Ovary (tissue), 9 donors: ENCODE measurements around the gene ADA. TPM values are rescaled to one million over a fixed set of nuclear protein-coding genes. Genes with fewer than 3 reads are reported as not detected.
A peak's percentile ranks its signal among the peaks of the same experiment; 100 is the strongest.

ENCODE experiments used
- DNase-seq, 5 donors: peaks; one replicate each; pipeline ENCODE4 v3.0.0-alpha.2; 2019 to 2020
- H3K27ac ChIP-seq, 2 donors: fragments of 200-600 bp; one replicate each; pipeline versions ENCODE4 v1.5.1 to v1.8.0; 2019 to 2022
- H3K27me3 ChIP-seq: fragments of 200-600 bp; one replicate; pipeline ENCODE4 v1.8.0; 2022
- H3K36me3 ChIP-seq: fragments of 200-600 bp; sonication (generic); one replicate; pipeline ENCODE4 v1.5.1; 2019
- H3K4me1 ChIP-seq: one replicate; pipeline ENCODE4 v1.8.1; 2013; ENCODE audit warnings: mild to moderate bottlenecking, moderate library complexity; ENCODE audit not compliant: insufficient read depth
- H3K4me3 ChIP-seq: fragments of 200-600 bp; sonication (generic); one replicate; pipeline ENCODE4 v1.5.1; 2017
- H3K9me3 ChIP-seq, 2 donors: fragments of 200-600 bp in 1 of 2; sonication (generic) in 1 of 2; one replicate each; pipeline versions ENCODE4 v1.5.1 to v1.8.1; 2013 to 2019; ENCODE audit warnings: mild to moderate bottlenecking in 1 of 2, moderate library complexity in 1 of 2
- EP300 ChIP-seq: sonication (generic); formaldehyde crosslinking; IDR thresholded peaks from one replicate; pipeline ENCODE4 v1.6.1; 2017; ENCODE audit warnings: antibody characterized with exemption
- POLR2A ChIP-seq: fragments of 450-650 bp; IDR thresholded peaks from one replicate; pipeline ENCODE4 v1.6.1; 2017; ENCODE audit warnings: antibody characterized with exemption, mild to moderate bottlenecking, moderate library complexity
- WGBS, 3 donors: extraction: QIAGEN DNeasy Blood & Tissue Kit in 1 of 3; methylation state at CpG; one replicate each; pipeline versions ENCODE4 v1.1.5 to v1.1.7; 2013 to 2017; 5-methylcytosine and 5-hydroxymethylcytosine counted together
- intact Hi-C, 4 donors: fragments of 100-400 bp; cut with DNase I; formaldehyde crosslinking; loops; one replicate each; pipeline versions ENCODE4 v1.11.0 to v1.15.1; 2022 to 2023
- polyA plus RNA-seq, 2 donors: library from polyadenylated mRNA; stranded (reverse); fragments of 200-250 nt in 1 of 2; fragments of 350-450 nt in 1 of 2; fragmentation: Illumina TruSeq in 1 of 2; extraction: RNeasy Lipid Tissue Mini Kit (QIAGEN cat#74804) in 1 of 2; gene quantifications; one replicate each; pipeline ENCODE4 v1.2.3, GENCODE V29; 2013 to 2014
- total RNA-seq, 7 donors: library from RNA; depleted of rRNA in 2 of 7; stranded (reverse); fragments of >200 nt in 2 of 7; fragmentation: NEBNext Ultra II Directional in 3 of 7; extraction: Animal tissue kit (Norgen Biotek cat#: 25700) in 3 of 7; gene quantifications; one replicate each; pipeline versions ENCODE4 v1.1.0 to v1.2.4, GENCODE V29; 2016 to 2023
- TF ChIP-seq, protein P1 (sequence below), 3 donors: fragments of 450-650 bp in 2 of 3; fragments of 200-600 bp in 1 of 3; IDR thresholded peaks; one replicate each; pipeline versions ENCODE4 v1.5.1 to v1.8.0; 2016 to 2022; ENCODE audit warnings: antibody characterized with exemption in 3 of 3, mild to moderate bottlenecking in 1 of 3
- donor health status: DM: no; HTN: no; CAD: no; lungs with moderate emphysema.
- donor health status: DM: no; HTN: no; CAD: no.
- donor health status: Bipolar disorder and iron deficiency.
- donor health status: DM: yes; HTN: yes; CAD: no.
- donor health status: DM: no; HTN: no; CAD: no.
- donor health status: DM: yes; HTN: yes; CAD: no.

Gene ADA
- total and polyA plus RNA-seq, 9 donors = 1.1 to 7.4 (median 3.2) TPM

- no peak for TF ChIP-seq EP300
- TF ChIP-seq, protein P1, sequence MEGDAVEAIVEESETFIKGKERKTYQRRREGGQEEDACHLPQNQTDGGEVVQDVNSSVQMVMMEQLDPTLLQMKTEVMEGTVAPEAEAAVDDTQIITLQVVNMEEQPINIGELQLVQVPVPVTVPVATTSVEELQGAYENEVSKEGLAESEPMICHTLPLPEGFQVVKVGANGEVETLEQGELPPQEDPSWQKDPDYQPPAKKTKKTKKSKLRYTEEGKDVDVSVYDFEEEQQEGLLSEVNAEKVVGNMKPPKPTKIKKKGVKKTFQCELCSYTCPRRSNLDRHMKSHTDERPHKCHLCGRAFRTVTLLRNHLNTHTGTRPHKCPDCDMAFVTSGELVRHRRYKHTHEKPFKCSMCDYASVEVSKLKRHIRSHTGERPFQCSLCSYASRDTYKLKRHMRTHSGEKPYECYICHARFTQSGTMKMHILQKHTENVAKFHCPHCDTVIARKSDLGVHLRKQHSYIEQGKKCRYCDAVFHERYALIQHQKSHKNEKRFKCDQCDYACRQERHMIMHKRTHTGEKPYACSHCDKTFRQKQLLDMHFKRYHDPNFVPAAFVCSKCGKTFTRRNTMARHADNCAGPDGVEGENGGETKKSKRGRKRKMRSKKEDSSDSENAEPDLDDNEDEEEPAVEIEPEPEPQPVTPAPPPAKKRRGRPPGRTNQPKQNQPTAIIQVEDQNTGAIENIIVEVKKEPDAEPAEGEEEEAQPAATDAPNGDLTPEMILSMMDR (IDR thresholded peaks at IDR 0.05) = no peak
- TF ChIP-seq POLR2A = no peak
- DNase-seq = no peak
- Histone ChIP-seq H3K4me1 (no peaks in the 10 kb centered on the region), H3K27ac (no peak overlapping the region), H3K36me3 (no peaks in the 10 kb centered on the region), H3K9me3 (no peaks in the 10 kb centered on the region), H3K4me3 (no peak overlapping the region), H3K27me3 (no peaks in the 10 kb centered on the region)
- WGBS, 3 donors = 83 to 88% (median 86%) methylated on average over 14 of the region's 14 CpGs
- intact Hi-C loops = loop anchor here in 3 of 4 donors (10.0 kb wide), 4 partner anchors 141 to 401 kb away; partner anchors contain the start of genes TTPAL (in 2 of the 3) and OSER1 (in 1 of the 3)
Measured at GRCh38 chr20:44615876-44616603, 35.5 kb downstream of the ADA start.

GRCh38 chr20:44615169-44615791, 36.2 kb downstream of the ADA start:
- Histone ChIP-seq H3K36me3 (no peaks in the 10 kb centered on the region), H3K9me3 (no peaks in the 10 kb centered on the region), H3K27me3 (no peaks in the 10 kb centered on the region), H3K4me1 (no peaks in the 10 kb centered on the region), H3K4me3 (no peak overlapping the region), H3K27ac (peak overlapping the region in 1 of 2 donors; percentile 6)
- no peak for TF ChIP-seq POLR2A
- TF ChIP-seq, protein P1 (IDR thresholded peaks at IDR 0.05) = no peak
- no peak for TF ChIP-seq EP300
- intact Hi-C loops = loop anchor here in 3 of 4 donors (10.0 kb wide), 4 partner anchors 140 to 400 kb away; partner anchors contain the start of genes TTPAL (in 2 of the 3) and OSER1 (in 1 of the 3)
- DNase-seq = peak in 3 of 5 donors; percentile 41 to 55 (median 42)
- WGBS, 3 donors = 36 to 47% (median 42%) methylated on average over 7 to 10 of the region's 10 CpGs

GRCh38 chr20:44614525-44614924, 37.0 kb downstream of the ADA start:
- DNase-seq = peak in 1 of 5 donors; percentile 36
- intact Hi-C loops = loop anchor here (5.0 to 10.0 kb wide), 7 partner anchors 82 to 400 kb away; partner anchors contain the start of genes TTPAL (in 3 of the 4) and OSER1 (in 1 of the 4)
- no peaks in the 10 kb centered on the region for H3K36me3 ChIP-seq
- H3K4me3 ChIP-seq = no peak overlapping the region
- TF ChIP-seq EP300 = no peak
- TF ChIP-seq POLR2A = no peak
- TF ChIP-seq, protein P1 (IDR thresholded peaks at IDR 0.05) = no peak
- H3K27me3 ChIP-seq = no peaks in the 10 kb centered on the region
- WGBS, 3 donors = 72 to 81% (median 75%) methylated on average over 14 of the region's 14 CpGs
- peak overlapping the region in 1 of 2 donors; percentile 6 for H3K27ac ChIP-seq
- peaks cover 4% of the 10 kb centered on the region for H3K4me1 ChIP-seq
- H3K9me3 ChIP-seq = no peaks in the 10 kb centered on the region

GRCh38 chr20:44613575-44613974, 37.9 kb downstream of the ADA start:
- peak in 1 of 5 donors; percentile 31 for DNase-seq
- 92 to 95% (median 94%) methylated on average over 5 of the region's 5 CpGs for WGBS, 3 donors
- Histone ChIP-seq H3K36me3 (no peaks in the 10 kb centered on the region), H3K4me1 (peaks cover 5% of the 10 kb centered on the region), H3K4me3 (no peak overlapping the region), H3K27ac (no peak overlapping the region), H3K9me3 (no peaks in the 10 kb centered on the region), H3K27me3 (no peaks in the 10 kb centered on the region)
- TF ChIP-seq, protein P1 (IDR thresholded peaks at IDR 0.05) = no peak
- TF ChIP-seq EP300 (no peak), POLR2A (no peak)
- intact Hi-C loops = loop anchor here (5.0 to 10.0 kb wide), 7 partner anchors 81 to 399 kb away; partner anchors contain the start of genes TTPAL (in 3 of the 4) and OSER1 (in 1 of the 4)
